Spleen (tissue), 11 donors: ENCODE measurements around the gene WSCD2. TPM values are rescaled to one million over a fixed set of nuclear protein-coding genes. Genes with fewer than 3 reads are reported as not detected.

ENCODE experiments used
- DNase-seq: peaks from one replicate; pipeline ENCODE4 v3.0.0-alpha.2; 2020
- H3K27ac ChIP-seq, 8 donors: fragments of 200-600 bp; sonication (generic) in 7 of 8; 1 replicate in 4 of 8; 2 replicates in 4 of 8; pipeline versions ENCODE4 v1.5.0 to v1.8.0; 2016 to 2021; ENCODE audit warnings: inconsistent platforms in 4 of 8, mild to moderate bottlenecking in 4 of 8, moderate library complexity in 1 of 8
- H3K27me3 ChIP-seq, 7 donors: fragments of 200-600 bp; sonication (generic) in 6 of 7; replicated peaks in 1 of 7; 1 replicate in 4 of 7; 2 replicates in 3 of 7; pipeline versions ENCODE4 v1.5.0 to v1.8.0; 2016 to 2021; ENCODE audit warnings: inconsistent platforms in 3 of 7, mild to moderate bottlenecking in 1 of 7
- H3K36me3 ChIP-seq, 6 donors: fragments of 200-600 bp; sonication (generic) in 5 of 6; 1 replicate in 4 of 6; 2 replicates in 2 of 6; pipeline versions ENCODE4 v1.5.0 to v1.8.0; 2016 to 2021; ENCODE audit warnings: inconsistent platforms in 2 of 6
- H3K4me1 ChIP-seq, 6 donors: fragments of 200-600 bp; sonication (generic) in 5 of 6; 1 replicate in 3 of 6; 2 replicates in 3 of 6; pipeline versions ENCODE4 v1.5.0 to v1.8.0; 2016 to 2021; ENCODE audit warnings: inconsistent platforms in 3 of 6
- H3K4me3 ChIP-seq, 8 donors: fragments of 200-600 bp; sonication (generic) in 7 of 8; 1 replicate in 4 of 8; 2 replicates in 4 of 8; pipeline versions ENCODE4 v1.5.0 to v1.8.0; 2016 to 2021; ENCODE audit warnings: inconsistent platforms in 4 of 8, mild to moderate bottlenecking in 4 of 8, moderate library complexity in 2 of 8
- H3K9me3 ChIP-seq, 8 donors: fragments of 200-600 bp; sonication (generic) in 7 of 8; 1 replicate in 4 of 8; 2 replicates in 4 of 8; pipeline versions ENCODE4 v1.5.0 to v1.8.0; 2016 to 2021; ENCODE audit warnings: inconsistent platforms in 4 of 8
- CTCF ChIP-seq, 11 experiments: fragments of 200-600 bp in 7 of 11; fragments of 450-650 bp in 4 of 11; sonication (generic) in 4 of 11; IDR thresholded peaks in 8 of 11; conservative IDR thresholded peaks in 3 of 11; 1 replicate in 7 of 11; 2 replicates in 4 of 11; pipeline versions ENCODE4 v1.4.0 to v1.8.0; 2016 to 2021; ENCODE audit warnings: antibody characterized with exemption in 11 of 11, inconsistent platforms in 4 of 11, mild to moderate bottlenecking in 1 of 11
- POLR2A ChIP-seq, 3 donors: fragments of 450-650 bp; IDR thresholded peaks; one replicate each; pipeline ENCODE4 v1.5.1; 2017; ENCODE audit warnings: antibody characterized with exemption in 3 of 3, mild to moderate bottlenecking in 1 of 3
- POLR2AphosphoS5 ChIP-seq, 3 donors: sonication (generic); formaldehyde crosslinking; IDR thresholded peaks; one replicate each; pipeline ENCODE4 v1.5.1; 2017; ENCODE audit warnings: antibody characterized with exemption in 3 of 3
- WGBS, 5 donors: extraction: QIAGEN DNeasy Blood & Tissue Kit in 3 of 5; methylation state at CpG; one replicate each; pipeline versions ENCODE4 v1.1.5 to v1.1.7; 2013 to 2018; 5-methylcytosine and 5-hydroxymethylcytosine counted together
- intact Hi-C: fragments of 100-400 bp; cut with DNase I; formaldehyde crosslinking; loops from one replicate; pipeline ENCODE4 v1.15.0; 2023; ENCODE audit warnings: low total_unique reads
- polyA plus RNA-seq, 3 donors: library from polyadenylated mRNA; stranded (reverse); fragments of 200-250 nt; gene quantifications; one replicate each; pipeline ENCODE4 v1.2.1, GENCODE V29; 2013
- total RNA-seq, 7 donors: library from RNA; depleted of rRNA in 3 of 7; stranded (reverse); fragments of >200 nt in 3 of 7; fragmentation: NEBNext Ultra II Directional in 4 of 7; extraction: Animal tissue kit (Norgen Biotek cat#: 25700) in 4 of 7; gene quantifications; one replicate each; pipeline versions ENCODE4 v1.1.0 to v1.2.1, GENCODE V29; 2016 to 2021
- donor health status: healthy with polysubstance abuse.
- donor health status: DM: no; HTN: no; CAD: no; lungs with moderate emphysema.
- donor health status: DM: no; HTN: no; CAD: no.
- donor health status: Bipolar disorder and iron deficiency.
- donor health status: healthy.
- donor health status: DM: no; HTN: no; CAD: no.
- donor health status: DM: yes; HTN: yes; CAD: no.

The WSCD2 gene
- total and polyA plus RNA-seq, 10 donors, result 0.09 to 0.60 (median 0.23) TPM; not detected in 1

GRCh38 chr12:108099073-108099472 lies 30.0 kb upstream of the WSCD2 start:
- H3K4me1 ChIP-seq, result peaks cover 0 to 3% (median 0%) of the 10 kb centered on the region in 6 donors
- intact Hi-C loops, result no loop called here
- no peak overlapping the region for H3K4me3 ChIP-seq
- H3K27me3 ChIP-seq, result peaks cover 0 to 49% (median 5%) of the 10 kb centered on the region in 7 donors
- no peak for TF ChIP-seq POLR2A (IDR thresholded peaks at IDR 0.05)
- no peak for TF ChIP-seq POLR2AphosphoS5 (IDR thresholded peaks at IDR 0.05)
- peak in 5 of 11 experiments; percentile 13 to 50 (median 25) for TF ChIP-seq CTCF (IDR thresholded peaks at IDR 0.05 in 8 of 11, conservative IDR thresholded peaks at IDR 0.05 in 3 of 11)
- H3K9me3 ChIP-seq, result no peaks in the 10 kb centered on the region
- H3K36me3 ChIP-seq, result no peaks in the 10 kb centered on the region
- no peak overlapping the region for H3K27ac ChIP-seq
- DNase-seq, result no peak
- WGBS, 5 donors, result 22 to 41% (median 32%) methylated on average over 3 of the region's 3 CpGs

GRCh38 chr12:108099778-108100489 lies 29.2 kb upstream of the WSCD2 start:
- 74 to 86% (median 79%) methylated on average over 4 of the region's 4 CpGs for WGBS, 5 donors
- TF ChIP-seq POLR2AphosphoS5 (IDR thresholded peaks at IDR 0.05), result no peak
- TF ChIP-seq POLR2A (IDR thresholded peaks at IDR 0.05), result no peak
- Histone ChIP-seq H3K4me3 (no peak overlapping the region), H3K27ac (no peak overlapping the region), H3K9me3 (no peaks in the 10 kb centered on the region), H3K27me3 (peaks cover 0 to 41% (median 3%) of the 10 kb centered on the region in 7 donors), H3K4me1 (peaks cover 0 to 3% (median 0%) of the 10 kb centered on the region in 6 donors), H3K36me3 (no peaks in the 10 kb centered on the region)
- intact Hi-C loops, result no loop called here
- no peak for DNase-seq

- Histone ChIP-seq H3K4me3 (no peak overlapping the region), H3K27ac (no peak overlapping the region), H3K4me1 (peaks cover 0 to 3% (median 0%) of the 10 kb centered on the region in 6 donors), H3K27me3 (peaks cover 0 to 37% (median 3%) of the 10 kb centered on the region in 7 donors), H3K36me3 (no peaks in the 10 kb centered on the region), H3K9me3 (no peaks in the 10 kb centered on the region)
- WGBS, 5 donors, result 65 to 74% (median 71%) methylated on average over 3 of the region's 3 CpGs
- intact Hi-C loops, result no loop called here
- no peak for TF ChIP-seq POLR2A (IDR thresholded peaks at IDR 0.05)
- TF ChIP-seq POLR2AphosphoS5 (IDR thresholded peaks at IDR 0.05), result no peak
- no peak for TF ChIP-seq CTCF (IDR thresholded peaks at IDR 0.05 in 8 of 11, conservative IDR thresholded peaks at IDR 0.05 in 3 of 11)
- DNase-seq, result no peak
Observed at GRCh38 chr12:108101605-108102175, 27.4 kb upstream of the WSCD2 start.

GRCh38 chr12:108102363-108102762 lies 26.7 kb upstream of the WSCD2 start:
- Histone ChIP-seq H3K4me3 (no peak overlapping the region), H3K4me1 (peaks cover 0 to 3% (median 0%) of the 10 kb centered on the region in 6 donors), H3K27ac (no peak overlapping the region), H3K9me3 (no peaks in the 10 kb centered on the region), H3K36me3 (no peaks in the 10 kb centered on the region), H3K27me3 (peaks cover 0 to 44% (median 3%) of the 10 kb centered on the region in 7 donors)
- no peak for TF ChIP-seq POLR2A (IDR thresholded peaks at IDR 0.05)
- 0 to 50% (median 40%) methylated on average over 1 of the region's 1 CpG for WGBS, 5 donors
- intact Hi-C loops, result no loop called here
- DNase-seq, result no peak

- TF ChIP-seq POLR2A (IDR thresholded peaks at IDR 0.05), result no peak
- no peak for TF ChIP-seq POLR2AphosphoS5 (IDR thresholded peaks at IDR 0.05)
- no peak for TF ChIP-seq CTCF (IDR thresholded peaks at IDR 0.05 in 8 of 11, conservative IDR thresholded peaks at IDR 0.05 in 3 of 11)
- intact Hi-C loops, result no loop called here
- DNase-seq, result no peak
- H3K4me1 ChIP-seq, result peaks cover 0 to 3% (median 0%) of the 10 kb centered on the region in 6 donors
- H3K4me3 ChIP-seq, result no peak overlapping the region
- H3K36me3 ChIP-seq, result no peaks in the 10 kb centered on the region
- peaks cover 0 to 43% (median 3%) of the 10 kb centered on the region in 7 donors for H3K27me3 ChIP-seq
- H3K9me3 ChIP-seq, result no peaks in the 10 kb centered on the region
- H3K27ac ChIP-seq, result no peak overlapping the region
Observed at GRCh38 chr12:108103087-108103486, 26.0 kb upstream of the WSCD2 start.
